ENCODE results near the gene LRRC42.

Gene LRRC42

GRCh38 chr1:53942127-53942957 lies 3.8 kb upstream of the LRRC42 start:
- no peaks in the 10 kb centered on the region for H3K9me3 ChIP-seq (ENCODE audit: control insufficient read depth, insufficient read depth, low read length)
- DNase-seq (ENCODE audit: low read depth, low spot score) = no peak
- H3K27me3 ChIP-seq (ENCODE audit: control insufficient read depth, insufficient read depth, low read length) = no peaks in the 10 kb centered on the region
- no peak overlapping the region for H3K4me3 ChIP-seq (ENCODE audit: low read length)
- H3K27ac ChIP-seq (ENCODE audit: low read length) = no peak overlapping the region
- WGBS (ENCODE audit: insufficient coverage, insufficient read length) = 100% methylated on average over 1 of the region's 7 CpGs
- H3K36me3 ChIP-seq (ENCODE audit: control insufficient read depth, insufficient read depth, low read length) = no peaks in the 10 kb centered on the region
- H3K4me1 ChIP-seq (ENCODE audit: control insufficient read depth, insufficient read depth, low read length) = no peaks in the 10 kb centered on the region; the same call in 1 of the 2 replicates

GRCh38 chr1:53943090-53943489 lies 3.1 kb upstream of the LRRC42 start:
- Histone ChIP-seq H3K4me1 (ENCODE audit: control insufficient read depth, insufficient read depth, low read length) (no peaks in the 10 kb centered on the region; the same call in 1 of the 2 replicates), H3K9me3 (ENCODE audit: control insufficient read depth, insufficient read depth, low read length) (no peaks in the 10 kb centered on the region), H3K36me3 (ENCODE audit: control insufficient read depth, insufficient read depth, low read length) (no peaks in the 10 kb centered on the region), H3K27ac (ENCODE audit: low read length) (no peak overlapping the region), H3K27me3 (ENCODE audit: control insufficient read depth, insufficient read depth, low read length) (no peaks in the 10 kb centered on the region), H3K4me3 (ENCODE audit: low read length) (no peak overlapping the region)
- no peak for DNase-seq (ENCODE audit: low read depth, low spot score)
- WGBS (ENCODE audit: insufficient coverage, insufficient read length) = no CpG with 5 or more reads among the region's 6 CpGs

GRCh38 chr1:53943490-53944043 lies 2.6 kb upstream of the LRRC42 start:
- H3K27me3 ChIP-seq (ENCODE audit: control insufficient read depth, insufficient read depth, low read length) = no peaks in the 10 kb centered on the region
- H3K4me1 ChIP-seq (ENCODE audit: control insufficient read depth, insufficient read depth, low read length) = no peaks in the 10 kb centered on the region; the same call in 1 of the 2 replicates
- WGBS (ENCODE audit: insufficient coverage, insufficient read length) = no CpG with 5 or more reads among the region's 14 CpGs
- no peaks in the 10 kb centered on the region for H3K36me3 ChIP-seq (ENCODE audit: control insufficient read depth, insufficient read depth, low read length)
- no peaks in the 10 kb centered on the region for H3K9me3 ChIP-seq (ENCODE audit: control insufficient read depth, insufficient read depth, low read length)
- no peak overlapping the region for H3K27ac ChIP-seq (ENCODE audit: low read length)
- no peak for DNase-seq (ENCODE audit: low read depth, low spot score)
- H3K4me3 ChIP-seq (ENCODE audit: low read length) = no peak overlapping the region

GRCh38 chr1:53944469-53945182 lies 1.5 kb upstream of the LRRC42 start:
- DNase-seq (ENCODE audit: low read depth, low spot score) = no peak
- Histone ChIP-seq H3K27me3 (ENCODE audit: control insufficient read depth, insufficient read depth, low read length) (no peaks in the 10 kb centered on the region), H3K36me3 (ENCODE audit: control insufficient read depth, insufficient read depth, low read length) (no peaks in the 10 kb centered on the region), H3K9me3 (ENCODE audit: control insufficient read depth, insufficient read depth, low read length) (no peaks in the 10 kb centered on the region), H3K4me1 (ENCODE audit: control insufficient read depth, insufficient read depth, low read length) (no peaks in the 10 kb centered on the region; the same call in 1 of the 2 replicates), H3K4me3 (ENCODE audit: low read length) (peak overlapping the region; percentile 70; the same call in 1 of the 2 replicates), H3K27ac (ENCODE audit: low read length) (no peak overlapping the region)
- WGBS (ENCODE audit: insufficient coverage, insufficient read length) = no CpG with 5 or more reads among the region's 20 CpGs

GRCh38 chr1:53945183-53945432 lies 1.0 kb upstream of the LRRC42 start:
- WGBS (ENCODE audit: insufficient coverage, insufficient read length) = no CpG with 5 or more reads among the region's 16 CpGs
- Histone ChIP-seq H3K4me1 (ENCODE audit: control insufficient read depth, insufficient read depth, low read length) (no peaks in the 10 kb centered on the region; the same call in 1 of the 2 replicates), H3K9me3 (ENCODE audit: control insufficient read depth, insufficient read depth, low read length) (no peaks in the 10 kb centered on the region), H3K4me3 (ENCODE audit: low read length) (peak overlapping the region; percentile 70), H3K27me3 (ENCODE audit: control insufficient read depth, insufficient read depth, low read length) (no peaks in the 10 kb centered on the region), H3K27ac (ENCODE audit: low read length) (no peak overlapping the region), H3K36me3 (ENCODE audit: control insufficient read depth, insufficient read depth, low read length) (no peaks in the 10 kb centered on the region)
- no peak for DNase-seq (ENCODE audit: low read depth, low spot score)

GRCh38 chr1:53945433-53946251 lies 508 bp upstream of the LRRC42 start, which contains the start of gene IFT25:
TSS of gene IFT25 (minus strand) at chr1:53945699. CDS start at chr1:53940082, 5,617 bp downstream.
- Histone ChIP-seq H3K4me3 (ENCODE audit: low read length) (peak within 1 kb of the TSS; percentile 70), H3K27ac (ENCODE audit: low read length) (no peak within 1 kb of the TSS), H3K9me3 (ENCODE audit: control insufficient read depth, insufficient read depth, low read length) (no peaks in the 10 kb centered on the region), H3K4me1 (ENCODE audit: control insufficient read depth, insufficient read depth, low read length) (no peaks in the 10 kb centered on the region; the same call in 1 of the 2 replicates), H3K27me3 (ENCODE audit: control insufficient read depth, insufficient read depth, low read length) (no peaks in the 10 kb centered on the region), H3K36me3 (ENCODE audit: control insufficient read depth, insufficient read depth, low read length) (no peaks in the 10 kb centered on the region)
- no peak for DNase-seq (ENCODE audit: low read depth, low spot score)
- WGBS (ENCODE audit: insufficient coverage, insufficient read length) = no CpG with 5 or more reads among the region's 90 CpGs

- no peaks in the 10 kb centered on the region for H3K9me3 ChIP-seq (ENCODE audit: control insufficient read depth, insufficient read depth, low read length)
- no peaks in the 10 kb centered on the region for H3K27me3 ChIP-seq (ENCODE audit: control insufficient read depth, insufficient read depth, low read length)
- WGBS (ENCODE audit: insufficient coverage, insufficient read length) = 100% methylated on average over 2 of the region's 6 CpGs
- H3K36me3 ChIP-seq (ENCODE audit: control insufficient read depth, insufficient read depth, low read length) = no peaks in the 10 kb centered on the region
- no peak for DNase-seq (ENCODE audit: low read depth, low spot score)
- H3K4me3 ChIP-seq (ENCODE audit: low read length) = peak overlapping the region; percentile 70; the same call in 1 of the 2 replicates
- no peak overlapping the region for H3K27ac ChIP-seq (ENCODE audit: low read length)
- no peaks in the 10 kb centered on the region; the same call in 1 of the 2 replicates for H3K4me1 ChIP-seq (ENCODE audit: control insufficient read depth, insufficient read depth, low read length)
Measured at GRCh38 chr1:53947172-53947907, 1.2 kb downstream of the LRRC42 start.

- H3K27me3 ChIP-seq (ENCODE audit: control insufficient read depth, insufficient read depth, low read length) = no peaks in the 10 kb centered on the region
- H3K4me1 ChIP-seq (ENCODE audit: control insufficient read depth, insufficient read depth, low read length) = no peaks in the 10 kb centered on the region; the same call in 1 of the 2 replicates
- H3K9me3 ChIP-seq (ENCODE audit: control insufficient read depth, insufficient read depth, low read length) = no peaks in the 10 kb centered on the region
- WGBS (ENCODE audit: insufficient coverage, insufficient read length) = no CpG with 5 or more reads among the region's 5 CpGs
- no peak overlapping the region for H3K4me3 ChIP-seq (ENCODE audit: low read length)
- H3K36me3 ChIP-seq (ENCODE audit: control insufficient read depth, insufficient read depth, low read length) = no peaks in the 10 kb centered on the region
- no peak for DNase-seq (ENCODE audit: low read depth, low spot score)
- H3K27ac ChIP-seq (ENCODE audit: low read length) = no peak overlapping the region
Measured at GRCh38 chr1:53948291-53948690, 2.1 kb downstream of the LRRC42 start.

GRCh38 chr1:53949023-53949990 lies 3.2 kb downstream of the LRRC42 start:
- H3K4me3 ChIP-seq (ENCODE audit: low read length) = no peak overlapping the region
- no CpG with 5 or more reads among the region's 4 CpGs for WGBS (ENCODE audit: insufficient coverage, insufficient read length)
- no peaks in the 10 kb centered on the region; the same call in 1 of the 2 replicates for H3K4me1 ChIP-seq (ENCODE audit: control insufficient read depth, insufficient read depth, low read length)
- no peaks in the 10 kb centered on the region for H3K27me3 ChIP-seq (ENCODE audit: control insufficient read depth, insufficient read depth, low read length)
- H3K27ac ChIP-seq (ENCODE audit: low read length) = no peak overlapping the region
- H3K9me3 ChIP-seq (ENCODE audit: control insufficient read depth, insufficient read depth, low read length) = no peaks in the 10 kb centered on the region
- no peaks in the 10 kb centered on the region for H3K36me3 ChIP-seq (ENCODE audit: control insufficient read depth, insufficient read depth, low read length)
- DNase-seq (ENCODE audit: low read depth, low spot score) = no peak
